Measurements from ENCODE around the gene C12orf60. TPM values are rescaled to one million over a fixed set of nuclear protein-coding genes. Genes with fewer than 3 reads are reported as not detected.

Gene C12orf60
- total RNA-seq, 2 donors from 2014 or later: 2.5 to 3.3 TPM

- Histone ChIP-seq H3K4me1 (ENCODE audit: control insufficient read depth, insufficient read depth, low read length) (peaks cover 2% of the 10 kb centered on the region), H3K4me3 (ENCODE audit: low read length) (peak overlapping the region; percentile 96), H3K9me3 (ENCODE audit: control insufficient read depth, low read length) (no peaks in the 10 kb centered on the region), H3K36me3 (ENCODE audit: control insufficient read depth, insufficient read depth, low read length) (peaks cover 9% of the 10 kb centered on the region), H3K27ac (ENCODE audit: low read depth, low read length) (peak overlapping the region; percentile 10), H3K27me3 (ENCODE audit: control insufficient read depth, insufficient read depth, low read length, poor library complexity, severe bottlenecking) (no peaks in the 10 kb centered on the region), H3K9ac (ENCODE audit: extremely low read depth, low read length, poor library complexity, severe bottlenecking) (peak overlapping the region; percentile 97)
- WGBS, 2 experiments (ENCODE audit: insufficient coverage in 1 of 2, insufficient read length in 1 of 2): 1% methylated on average over 9 to 12 of the region's 12 CpGs
- Mint-ChIP-seq H3K27ac (no peak overlapping the region), H3K27me3 (ENCODE audit: insufficient read depth) (no peaks in the 10 kb centered on the region), H3K9me3 (no peaks in the 10 kb centered on the region), H3K36me3 (ENCODE audit: low read depth) (peaks cover 10% of the 10 kb centered on the region), H3K4me3 (no peak overlapping the region), H3K4me1 (peaks cover 10% of the 10 kb centered on the region)
- no peak for DNase-seq
- no peak for TF ChIP-seq CTCF (conservative IDR thresholded peaks at IDR 0.05)
Observed at GRCh38 chr12:14803830-14804160, 325 bp downstream of the C12orf60 start.

- no peaks in the 10 kb centered on the region for H3K36me3 ChIP-seq (ENCODE audit: control insufficient read depth, insufficient read depth, low read length)
- H3K9ac ChIP-seq (ENCODE audit: extremely low read depth, low read length, poor library complexity, severe bottlenecking): no peak overlapping the region
- Mint-ChIP-seq H3K4me1 (no peaks in the 10 kb centered on the region), H3K4me3 (no peak overlapping the region), H3K27ac (no peak overlapping the region), H3K36me3 (ENCODE audit: low read depth) (no peaks in the 10 kb centered on the region), H3K27me3 (ENCODE audit: insufficient read depth) (no peaks in the 10 kb centered on the region), H3K9me3 (no peaks in the 10 kb centered on the region)
- TF ChIP-seq CTCF (conservative IDR thresholded peaks at IDR 0.05): no peak
- no peak for DNase-seq
- no peaks in the 10 kb centered on the region for H3K27me3 ChIP-seq (ENCODE audit: control insufficient read depth, insufficient read depth, low read length, poor library complexity, severe bottlenecking)
- 87 to 100% methylated on average over 2 to 5 of the region's 5 CpGs for WGBS, 2 experiments (ENCODE audit: insufficient coverage in 1 of 2, insufficient read length in 1 of 2)
- H3K4me1 ChIP-seq (ENCODE audit: control insufficient read depth, insufficient read depth, low read length): no peaks in the 10 kb centered on the region
- H3K9me3 ChIP-seq (ENCODE audit: control insufficient read depth, low read length): no peaks in the 10 kb centered on the region
- no peak overlapping the region for H3K4me3 ChIP-seq (ENCODE audit: low read length)
- no peak overlapping the region for H3K27ac ChIP-seq (ENCODE audit: low read depth, low read length)
Observed at GRCh38 chr12:14810167-14810952, 6.9 kb downstream of the C12orf60 start.

DNA sequence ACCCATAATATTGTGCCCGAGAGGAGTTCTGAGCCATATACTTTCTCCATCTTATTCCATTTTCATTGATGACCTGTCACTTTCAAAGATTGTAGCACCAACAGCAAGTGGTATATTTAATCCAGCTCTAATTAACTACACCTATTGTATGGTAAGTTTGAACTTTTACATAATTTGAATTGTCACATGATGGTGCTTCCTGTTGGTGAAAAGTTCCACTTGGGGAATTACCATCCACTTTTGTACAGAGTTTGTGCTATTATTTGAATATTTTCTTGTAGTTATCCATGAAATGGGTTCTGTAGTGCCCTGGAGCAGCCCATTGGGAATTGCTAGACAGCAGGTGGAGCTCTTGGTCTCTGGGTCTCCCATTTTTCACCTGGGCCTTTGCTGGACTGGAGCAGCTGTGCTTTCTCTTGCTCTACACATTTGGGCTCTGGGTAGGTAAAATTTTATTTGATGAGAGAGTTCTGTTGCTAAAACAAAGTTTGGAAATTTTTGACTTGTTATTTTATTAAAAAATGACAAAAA lies 7.5 kb downstream of the C12orf60 start:
- Histone ChIP-seq H3K9ac (ENCODE audit: extremely low read depth, low read length, poor library complexity, severe bottlenecking) (no peak overlapping the region), H3K4me3 (ENCODE audit: low read length) (no peak overlapping the region), H3K4me1 (ENCODE audit: control insufficient read depth, insufficient read depth, low read length) (no peaks in the 10 kb centered on the region), H3K27ac (ENCODE audit: low read depth, low read length) (no peak overlapping the region), H3K9me3 (ENCODE audit: control insufficient read depth, low read length) (no peaks in the 10 kb centered on the region), H3K36me3 (ENCODE audit: control insufficient read depth, insufficient read depth, low read length) (no peaks in the 10 kb centered on the region), H3K27me3 (ENCODE audit: control insufficient read depth, insufficient read depth, low read length, poor library complexity, severe bottlenecking) (no peaks in the 10 kb centered on the region)
- Mint-ChIP-seq H3K36me3 (ENCODE audit: low read depth) (no peaks in the 10 kb centered on the region), H3K27me3 (ENCODE audit: insufficient read depth) (no peaks in the 10 kb centered on the region), H3K4me1 (no peaks in the 10 kb centered on the region), H3K9me3 (no peaks in the 10 kb centered on the region), H3K27ac (no peak overlapping the region), H3K4me3 (no peak overlapping the region)
- WGBS, 2 experiments (ENCODE audit: insufficient coverage in 1 of 2, insufficient read length in 1 of 2): 88 to 89% methylated on average over 1 of the region's 1 CpG
- DNase-seq: peak; percentile 80
- TF ChIP-seq CTCF (conservative IDR thresholded peaks at IDR 0.05): peak; percentile 91
